Activated T-cell treated with anti-CD3 and anti-CD28 coated beads for 24 hours (primary cell): Measurements from ENCODE around the gene OMP.

Experiments used
- DNase-seq: peaks from one replicate; pipeline ENCODE4 v3.0.0-alpha.2; 2020; ENCODE audit warnings: low read depth

OMP gene

DNA sequence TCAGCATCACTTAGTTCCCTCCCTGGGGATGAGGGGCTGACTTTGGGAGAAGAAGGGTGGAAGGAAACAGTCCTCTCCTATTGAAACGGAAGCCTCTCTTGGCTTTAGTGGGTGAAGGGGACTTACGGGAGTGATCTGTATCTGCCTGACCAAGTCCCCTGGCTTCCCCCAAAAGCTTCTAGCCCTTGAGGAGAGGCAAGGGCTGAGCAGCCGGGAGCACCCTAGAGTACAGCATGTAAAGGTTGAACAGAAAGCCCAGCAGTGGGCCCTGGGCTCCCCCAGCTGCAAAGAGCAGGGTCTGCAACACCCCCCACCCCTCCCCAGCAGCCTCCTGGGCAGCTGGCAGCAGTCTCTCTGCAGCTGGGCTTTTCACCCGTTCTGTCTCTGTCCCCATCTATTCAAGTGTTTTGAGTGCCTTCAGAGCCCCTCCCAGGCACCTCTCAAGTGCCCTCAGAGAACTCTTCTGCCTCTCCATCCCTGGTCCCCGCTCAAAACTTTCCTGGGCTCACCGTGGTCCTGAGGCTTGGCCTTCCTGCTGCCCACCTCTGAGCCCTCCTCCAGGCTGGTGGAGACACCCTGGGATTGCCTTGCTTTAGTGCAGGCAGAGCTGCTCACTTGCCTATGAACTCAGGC is 33.2 kb upstream of the OMP start:
- DNase-seq: no peak

DNA sequence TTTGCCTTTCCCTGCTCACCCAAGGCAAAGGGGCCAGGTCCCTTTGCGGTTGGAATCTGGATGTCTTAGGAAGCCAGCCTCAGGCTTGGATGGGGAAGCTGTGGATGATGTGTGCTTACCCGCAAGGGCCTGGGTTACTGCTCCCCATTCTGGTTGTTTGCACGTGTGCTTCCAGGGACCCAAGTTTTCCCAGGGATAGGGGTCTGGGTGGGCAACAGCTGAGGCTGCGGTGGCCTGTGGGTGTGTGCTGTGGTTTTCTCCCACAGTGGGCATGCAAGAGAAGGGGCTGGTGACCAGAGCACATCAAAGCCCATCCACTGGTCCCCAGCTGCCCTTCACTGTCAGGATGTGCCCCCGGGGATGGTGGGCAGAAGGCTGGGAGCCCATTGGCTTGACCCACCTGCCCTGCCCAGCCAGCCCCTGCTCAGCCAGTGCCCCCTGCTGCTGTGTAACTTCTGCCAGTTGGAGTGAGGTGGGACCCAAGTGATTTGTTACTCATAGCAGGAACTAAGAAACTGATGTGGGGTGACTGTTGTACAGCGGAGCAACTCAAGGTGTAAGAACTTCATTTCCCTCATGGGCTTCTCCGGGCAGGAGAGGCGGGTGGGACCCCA is 32.6 kb upstream of the OMP start:
- no peak for DNase-seq

DNA sequence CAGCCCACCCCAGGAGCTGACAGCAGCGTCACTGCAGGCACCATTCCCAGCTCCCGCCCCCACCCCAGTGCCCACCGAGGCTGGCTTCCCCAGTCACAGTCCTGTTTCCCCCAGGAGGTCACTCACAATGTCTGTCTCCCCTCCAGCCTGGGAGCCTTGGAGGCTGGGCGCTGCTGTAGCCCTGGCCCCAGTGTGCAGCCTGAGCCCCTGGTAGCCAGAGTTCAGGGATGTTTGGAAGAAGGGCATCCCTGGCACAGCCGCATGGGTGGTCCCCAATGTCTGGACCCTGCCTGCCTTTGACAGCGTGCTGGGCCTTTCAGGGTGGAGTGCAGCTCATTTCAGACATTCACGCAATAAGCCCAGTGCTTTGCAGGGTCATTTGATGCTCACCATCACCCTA is 31.6 kb upstream of the OMP start:
- no peak for DNase-seq

DNA sequence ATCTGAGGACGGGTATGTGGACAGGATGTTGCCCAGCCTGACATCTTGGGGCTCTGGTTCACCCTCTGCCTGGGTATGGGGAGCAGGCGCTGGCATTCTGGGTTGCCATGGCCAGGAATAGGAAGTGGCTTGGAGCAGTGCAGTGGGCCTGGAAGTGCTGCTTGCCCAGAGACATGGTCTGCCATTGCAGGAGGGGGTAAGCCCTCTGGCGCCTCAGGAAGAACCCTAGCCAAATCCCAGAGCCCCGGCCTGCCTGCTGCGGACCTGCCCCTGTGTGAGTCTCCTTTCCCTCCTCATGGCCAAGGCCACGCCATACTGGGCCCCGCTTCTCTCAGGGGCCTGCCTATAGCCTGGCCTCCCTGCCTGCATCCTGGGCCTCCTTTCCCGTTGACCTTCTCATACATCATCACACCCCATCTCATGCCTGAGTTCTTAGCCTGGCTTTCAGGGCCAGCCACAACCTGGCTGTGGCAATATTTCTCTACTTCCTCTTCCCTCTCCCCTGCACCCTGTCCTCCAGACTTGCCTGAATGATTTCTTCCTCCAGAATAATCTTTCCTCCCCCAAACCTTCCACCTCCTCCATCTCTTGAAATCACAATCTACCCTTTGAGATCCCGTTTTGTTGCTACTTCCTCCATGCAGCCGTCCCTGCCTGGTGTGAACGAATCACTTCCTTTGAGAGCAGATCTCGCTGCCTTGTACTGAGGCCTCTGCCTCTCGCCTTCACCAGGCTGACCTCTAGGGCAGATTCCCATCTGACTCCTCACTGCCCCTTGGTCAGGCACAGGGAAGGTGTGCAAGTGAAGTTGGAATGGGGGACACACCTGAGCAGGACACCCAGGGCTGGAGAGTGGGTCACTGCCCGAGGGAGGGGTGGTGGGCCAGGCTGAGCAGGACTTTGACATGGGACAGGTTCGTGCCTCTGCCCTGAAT is 30.7 kb upstream of the OMP start:
- no peak for DNase-seq

GRCh38 chr11:77072851-77073327 is 29.8 kb upstream of the OMP start:
- no peak for DNase-seq

GRCh38 chr11:77073328-77074001 is 29.2 kb upstream of the OMP start:
- no peak for DNase-seq

- no peak for DNase-seq
Observed at GRCh38 chr11:77074205-77074604, 28.4 kb upstream of the OMP start.

- DNase-seq: no peak
Observed at GRCh38 chr11:77074626-77075221, 27.9 kb upstream of the OMP start.

GRCh38 chr11:77075425-77075905 is 27.2 kb upstream of the OMP start:
- DNase-seq: no peak

DNA sequence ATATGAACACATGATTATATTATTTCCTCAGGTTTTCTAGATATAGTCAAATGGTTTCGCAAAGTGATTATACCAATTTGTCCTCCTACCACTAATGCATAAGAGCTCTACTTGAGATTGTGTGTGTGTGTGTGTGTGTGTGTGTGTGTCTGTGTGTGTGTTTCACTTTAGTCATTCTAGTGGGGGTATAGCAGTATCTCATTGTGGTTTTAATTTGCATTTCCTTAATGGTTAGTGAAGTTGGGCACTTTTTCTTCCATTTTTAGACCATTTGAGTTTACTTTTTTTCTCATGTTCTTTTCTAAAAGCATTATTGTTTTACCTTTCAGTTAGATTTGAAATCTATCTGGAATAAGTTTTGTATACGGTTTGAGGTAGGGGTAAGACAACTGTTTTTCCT is 23.0 kb upstream of the OMP start:
- no peak for DNase-seq

DNA sequence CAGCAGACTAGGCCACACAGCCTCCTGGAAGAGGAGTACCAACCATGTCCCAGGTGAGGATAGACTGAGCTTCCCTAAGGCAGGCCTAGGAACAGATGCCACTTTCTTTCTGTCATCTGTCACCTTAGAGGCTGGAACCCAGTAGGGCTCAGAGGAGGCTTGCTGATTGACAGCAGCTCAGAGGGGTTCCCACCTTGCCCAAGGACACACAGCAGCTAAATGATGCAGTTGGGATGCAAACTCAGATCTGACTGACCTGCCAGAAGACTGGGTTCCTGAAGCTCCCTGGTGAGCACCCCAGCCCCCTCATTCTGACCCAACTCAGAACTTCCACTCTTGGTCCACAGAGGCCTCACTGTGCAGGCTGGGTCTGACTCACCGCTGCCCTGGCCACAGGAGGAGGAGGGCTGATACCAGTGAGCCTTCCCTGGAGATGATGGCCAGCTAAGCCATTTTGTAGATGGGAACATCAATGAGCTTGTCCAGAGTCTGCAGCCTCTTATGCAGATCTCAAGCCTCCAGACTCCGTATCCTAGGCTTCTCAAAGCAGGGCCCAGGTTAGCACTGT is 21.9 kb upstream of the OMP start:
- no peak for DNase-seq

- no peak for DNase-seq
Observed at GRCh38 chr11:77081381-77081851, 21.2 kb upstream of the OMP start.

DNA sequence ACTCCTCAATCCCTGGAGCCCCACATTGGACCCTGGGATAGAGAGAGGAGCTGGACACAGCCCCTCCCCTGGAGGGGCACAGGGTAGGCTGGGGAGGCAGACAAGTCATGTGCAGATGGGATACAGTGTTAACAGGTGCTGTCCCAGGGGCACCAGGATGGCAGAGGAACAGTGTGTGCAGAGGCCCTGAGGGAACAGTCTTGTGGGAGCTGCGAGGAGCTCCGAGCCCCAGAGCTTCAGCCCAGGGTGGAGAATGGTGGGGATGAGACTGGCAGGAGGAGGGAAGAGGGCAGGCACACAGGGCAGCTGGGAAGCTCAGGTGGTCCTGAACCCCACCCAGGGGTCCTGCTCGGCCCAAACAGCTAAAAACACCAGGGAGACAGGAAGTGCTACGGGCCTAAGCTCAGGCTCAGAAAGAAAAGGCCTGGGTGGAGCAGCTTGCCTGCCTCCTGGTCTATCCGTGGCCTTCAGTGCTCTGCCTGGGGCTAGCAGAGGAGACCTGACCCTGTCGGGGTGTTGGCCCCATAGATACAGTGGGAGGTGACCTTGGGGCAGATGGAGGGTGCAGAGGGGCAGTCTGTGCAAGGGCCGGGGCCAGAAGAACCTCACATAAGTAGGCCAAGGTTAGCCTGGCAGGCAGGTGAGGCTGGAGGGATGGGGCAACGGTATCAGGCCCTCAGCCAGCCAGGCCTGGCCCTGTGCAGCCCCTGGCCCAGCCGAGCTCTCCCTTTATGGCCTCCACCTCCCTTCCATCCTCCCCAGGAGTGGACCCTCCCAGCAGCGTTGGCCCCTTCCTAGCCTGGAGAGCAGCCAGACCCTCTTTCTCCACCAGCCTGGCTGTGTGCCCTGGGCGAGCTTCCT is 20.4 kb upstream of the OMP start:
- DNase-seq: no peak

DNA sequence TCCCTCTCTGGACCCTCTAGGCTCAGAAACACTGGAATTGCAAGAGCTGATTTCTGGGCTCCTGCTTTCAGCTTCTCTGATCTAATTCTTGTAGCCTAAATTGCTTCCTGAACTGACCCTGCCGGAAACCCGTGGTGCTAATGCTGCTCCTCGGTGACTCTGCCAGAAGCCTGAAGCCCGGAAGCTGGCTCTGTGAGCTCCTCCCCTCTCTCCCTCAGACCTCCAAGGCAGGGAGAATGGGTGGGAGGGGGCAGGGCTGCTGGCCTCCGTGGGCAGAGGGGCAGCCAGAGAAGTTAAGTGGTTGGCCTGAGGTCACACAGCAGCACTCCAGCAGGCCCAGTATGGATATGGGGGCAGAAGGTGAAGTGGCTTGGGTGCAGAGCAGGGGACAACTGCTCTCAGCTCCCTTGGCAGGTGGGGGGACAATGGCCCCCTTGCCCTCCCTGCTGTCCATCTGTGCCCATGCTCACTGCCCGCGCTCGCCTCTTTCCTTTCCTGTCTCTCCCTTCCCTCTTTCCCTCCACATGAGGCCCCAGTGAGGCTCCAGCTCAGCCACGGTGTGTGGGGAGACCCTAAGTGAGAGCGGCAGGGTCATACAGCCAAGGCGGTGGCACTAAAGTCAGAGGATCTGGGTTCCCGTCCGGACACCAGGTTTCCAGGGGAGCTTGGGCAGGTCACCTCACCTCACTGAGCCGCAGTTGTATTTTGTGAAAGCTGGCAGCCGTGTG is 19.6 kb upstream of the OMP start:
- DNase-seq: peak; percentile 32

- no peak for DNase-seq
Observed at GRCh38 chr11:77083566-77084245, 18.9 kb upstream of the OMP start.

GRCh38 chr11:77084581-77085191 is 18.0 kb upstream of the OMP start:
- DNase-seq: no peak

DNA sequence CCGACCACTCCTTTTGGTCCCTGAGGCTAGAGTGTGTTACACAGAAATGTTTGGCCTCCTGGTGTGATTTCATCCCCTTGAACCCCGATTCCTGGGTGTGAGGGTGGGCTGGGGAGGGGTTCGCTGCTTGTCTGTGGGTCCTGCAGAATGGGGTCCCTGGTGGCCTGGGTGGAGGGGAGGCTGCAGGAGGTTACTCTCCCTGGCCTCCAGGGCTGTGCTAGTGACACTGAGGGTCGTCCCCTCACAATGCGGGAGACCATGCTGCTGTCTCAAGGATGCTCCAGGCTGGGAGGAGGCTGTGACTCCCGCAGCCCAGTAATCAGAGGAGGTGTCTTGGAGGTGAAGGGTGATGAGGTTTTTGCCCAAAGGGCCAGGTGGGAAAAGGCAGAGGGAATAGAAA is 17.0 kb upstream of the OMP start:
- DNase-seq: no peak
